ENCODE results near the gene TPM4. TPM values are rescaled to one million over a fixed set of nuclear protein-coding genes. Genes with fewer than 3 reads are reported as not detected.
A peak's percentile ranks its signal among the peaks of the same experiment; 100 is the strongest.
"Not testable (repeated sequence)": the region's sequence is repeated elsewhere in the genome, so short reads cannot be mapped to it uniquely, and the experiment has no call there.

The TPM4 gene
- polyA plus RNA-seq, 2 donors, result 350 to 439 TPM

GRCh38 chr19:16076958-16077611, 790 bp downstream of the TPM4 start:
- WGBS, 2 donors, result 0 to 1% methylated on average over 47 to 56 of the region's 56 CpGs
- Histone ChIP-seq H3K36me3 (ENCODE audit: control insufficient read depth in 2 of 2, insufficient read depth in 2 of 2, low read length in 1 of 2) (peaks cover 2 to 12% of the 10 kb centered on the region in 2 donors), H3K27ac (ENCODE audit: low read depth in 2 of 2, low read length in 1 of 2) (peak overlapping the region; percentile 97 to 98), H3K9me3 (ENCODE audit: control insufficient read depth in 2 of 2, insufficient read depth in 1 of 2, low read depth in 1 of 2, low read length in 1 of 2) (no peaks in the 10 kb centered on the region), H3K4me3 (ENCODE audit: low read depth in 1 of 2, low read length in 2 of 2) (peak overlapping the region; percentile 81 to 88), H3K4me1 (ENCODE audit: control insufficient read depth in 2 of 2, insufficient read depth in 2 of 2, low read length in 1 of 2) (peaks cover 0 to 4% of the 10 kb centered on the region in 2 donors), H3K27me3 (ENCODE audit: control insufficient read depth in 1 of 2, insufficient read depth in 2 of 2, low read length in 2 of 2) (no peaks in the 10 kb centered on the region)

DNA sequence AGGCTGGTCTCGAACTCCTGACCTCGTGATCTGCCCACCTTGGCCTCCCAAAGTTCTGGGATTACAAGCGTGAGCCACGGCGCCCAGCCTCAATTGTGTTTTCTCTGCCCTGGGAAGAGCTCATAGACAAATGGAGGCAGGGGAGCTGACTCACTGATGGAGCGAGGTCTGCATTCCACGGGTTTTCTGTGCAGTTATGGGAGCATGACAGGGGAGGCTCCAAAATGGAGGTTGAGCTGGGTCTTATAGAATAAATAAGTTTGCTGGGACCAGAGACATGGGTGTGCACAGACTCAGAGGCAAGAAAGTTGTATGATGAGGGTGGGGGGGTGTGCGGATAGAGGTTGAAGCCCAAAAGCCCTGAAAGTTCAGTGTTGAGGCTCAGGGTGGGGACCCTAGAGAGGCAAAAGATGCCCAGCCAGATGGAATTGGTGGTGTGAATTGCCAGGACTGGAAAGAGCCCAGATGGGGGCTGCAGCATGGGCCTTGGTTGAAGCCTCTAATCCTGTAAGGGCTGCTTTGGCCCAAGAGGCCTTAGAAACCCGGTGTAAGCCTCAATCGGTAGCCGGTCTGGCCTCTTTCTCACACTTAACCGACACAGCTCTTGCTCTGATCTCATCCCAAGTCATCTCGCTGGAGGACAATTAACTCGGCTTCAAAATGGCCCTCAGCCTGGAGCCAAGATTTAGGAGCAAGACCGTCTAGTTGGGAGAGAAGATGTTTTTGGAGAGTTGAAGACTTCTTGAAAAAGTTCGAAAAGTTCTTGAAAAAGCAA, 1.9 kb downstream of the TPM4 start:
- Histone ChIP-seq H3K27ac (ENCODE audit: low read depth in 2 of 2, low read length in 1 of 2) (peak overlapping the region; percentile 97 to 98), H3K9me3 (ENCODE audit: control insufficient read depth in 2 of 2, insufficient read depth in 1 of 2, low read depth in 1 of 2, low read length in 1 of 2) (no peaks in the 10 kb centered on the region), H3K4me3 (ENCODE audit: low read depth in 1 of 2, low read length in 2 of 2) (peak overlapping the region; percentile 25 to 88), H3K36me3 (ENCODE audit: control insufficient read depth in 2 of 2, insufficient read depth in 2 of 2, low read length in 1 of 2) (peaks cover 2 to 14% of the 10 kb centered on the region in 2 donors), H3K4me1 (ENCODE audit: control insufficient read depth in 2 of 2, insufficient read depth in 2 of 2, low read length in 1 of 2) (peaks cover 0 to 4% of the 10 kb centered on the region in 2 donors), H3K27me3 (ENCODE audit: control insufficient read depth in 1 of 2, insufficient read depth in 2 of 2, low read length in 2 of 2) (no peaks in the 10 kb centered on the region)
- 13 to 21% methylated on average over 16 of the region's 16 CpGs for WGBS, 2 donors

DNA sequence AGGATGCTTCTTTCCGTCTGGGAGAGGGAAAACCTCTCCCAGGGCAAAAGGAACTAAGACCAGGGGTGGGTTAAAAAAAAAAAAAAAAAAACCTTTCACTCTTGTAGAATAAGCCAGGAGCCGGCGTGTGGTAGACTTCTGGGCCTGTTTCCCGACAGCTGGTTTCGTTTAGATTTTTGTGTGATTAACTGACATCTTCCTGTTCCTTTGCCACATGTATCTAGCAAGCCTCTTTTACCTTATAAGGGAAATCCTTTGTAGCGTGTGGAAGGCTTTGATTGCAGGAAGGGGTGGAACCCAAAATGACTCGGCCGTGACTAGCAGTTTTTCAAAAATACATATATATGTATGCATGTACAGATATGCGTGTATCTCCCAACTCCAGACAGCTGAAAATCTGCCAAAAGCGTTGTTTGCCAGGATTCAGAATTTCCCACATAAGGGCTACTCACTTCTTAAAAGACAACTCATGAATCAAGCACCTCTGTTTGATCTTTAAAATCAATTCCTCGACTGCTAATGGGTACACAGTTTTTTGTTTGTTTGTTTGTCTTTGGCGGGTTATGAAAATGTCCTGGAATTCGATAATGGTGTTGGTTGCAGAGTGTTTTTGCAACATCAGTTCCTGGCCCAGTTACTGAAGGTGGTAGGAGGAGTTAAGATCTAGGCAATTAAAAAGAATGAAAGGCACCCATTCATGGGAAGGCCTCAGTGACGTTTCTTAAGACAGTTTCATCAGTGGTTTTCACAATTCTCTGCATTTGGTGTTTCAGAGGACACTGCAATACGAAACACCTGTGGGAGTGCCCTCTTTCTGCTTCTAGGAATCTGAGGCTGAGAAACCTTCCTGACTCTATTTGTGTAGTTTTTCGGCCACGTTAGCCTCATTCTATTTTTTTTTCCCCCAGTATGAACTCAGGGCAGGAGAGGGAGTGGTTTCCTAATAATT, 2.7 kb downstream of the TPM4 start:
- WGBS, 2 donors, result 3 to 6% methylated on average over 17 of the region's 17 CpGs
- peaks cover 2 to 19% of the 10 kb centered on the region in 2 donors for H3K36me3 ChIP-seq (ENCODE audit: control insufficient read depth in 2 of 2, insufficient read depth in 2 of 2, low read length in 1 of 2)
- peak overlapping the region; percentile 97 to 98 for H3K27ac ChIP-seq (ENCODE audit: low read depth in 2 of 2, low read length in 1 of 2)
- no peaks in the 10 kb centered on the region for H3K9me3 ChIP-seq (ENCODE audit: control insufficient read depth in 2 of 2, insufficient read depth in 1 of 2, low read depth in 1 of 2, low read length in 1 of 2)
- no peaks in the 10 kb centered on the region for H3K27me3 ChIP-seq (ENCODE audit: control insufficient read depth in 1 of 2, insufficient read depth in 2 of 2, low read length in 2 of 2)
- H3K4me3 ChIP-seq (ENCODE audit: low read depth in 1 of 2, low read length in 2 of 2), result peak overlapping the region in 1 of 2 donors; percentile 88
- peaks cover 0 to 4% of the 10 kb centered on the region in 2 donors for H3K4me1 ChIP-seq (ENCODE audit: control insufficient read depth in 2 of 2, insufficient read depth in 2 of 2, low read length in 1 of 2)

GRCh38 chr19:16084067-16084685, 7.9 kb downstream of the TPM4 start:
- Histone ChIP-seq H3K27ac (ENCODE audit: low read depth in 2 of 2, low read length in 1 of 2) (peak overlapping the region in 1 of 2 donors; percentile 38), H3K4me1 (ENCODE audit: control insufficient read depth in 2 of 2, insufficient read depth in 2 of 2, low read length in 1 of 2) (peaks cover 0 to 6% of the 10 kb centered on the region in 2 donors), H3K4me3 (ENCODE audit: low read depth in 1 of 2, low read length in 2 of 2) (no peak overlapping the region), H3K9me3 (ENCODE audit: control insufficient read depth in 2 of 2, insufficient read depth in 1 of 2, low read depth in 1 of 2, low read length in 1 of 2) (no peaks in the 10 kb centered on the region), H3K27me3 (ENCODE audit: control insufficient read depth in 1 of 2, insufficient read depth in 2 of 2, low read length in 2 of 2) (no peaks in the 10 kb centered on the region), H3K36me3 (ENCODE audit: control insufficient read depth in 2 of 2, insufficient read depth in 2 of 2, low read length in 1 of 2) (peaks cover 10 to 52% of the 10 kb centered on the region in 2 donors)
- WGBS, 2 donors, result 85 to 89% methylated on average over 11 of the region's 11 CpGs

- Histone ChIP-seq H3K4me3 (ENCODE audit: low read depth in 1 of 2, low read length in 2 of 2) (no peak overlapping the region), H3K36me3 (ENCODE audit: control insufficient read depth in 2 of 2, insufficient read depth in 2 of 2, low read length in 1 of 2) (peaks cover 10 to 57% of the 10 kb centered on the region in 2 donors), H3K9me3 (ENCODE audit: control insufficient read depth in 2 of 2, insufficient read depth in 1 of 2, low read depth in 1 of 2, low read length in 1 of 2) (no peaks in the 10 kb centered on the region), H3K4me1 (ENCODE audit: control insufficient read depth in 2 of 2, insufficient read depth in 2 of 2, low read length in 1 of 2) (peaks cover 0 to 6% of the 10 kb centered on the region in 2 donors), H3K27ac (ENCODE audit: low read depth in 2 of 2, low read length in 1 of 2) (peak overlapping the region in 1 of 2 donors; percentile 17), H3K27me3 (ENCODE audit: control insufficient read depth in 1 of 2, insufficient read depth in 2 of 2, low read length in 2 of 2) (no peaks in the 10 kb centered on the region)
- 63 to 68% methylated on average over 6 of the region's 6 CpGs for WGBS, 2 donors
Observed at GRCh38 chr19:16085115-16085514, 8.8 kb downstream of the TPM4 start.

- H3K4me1 ChIP-seq (ENCODE audit: control insufficient read depth in 2 of 2, insufficient read depth in 2 of 2, low read length in 1 of 2); H3K27ac ChIP-seq (ENCODE audit: low read depth in 2 of 2, low read length in 1 of 2); H3K27me3 ChIP-seq (ENCODE audit: control insufficient read depth in 1 of 2, insufficient read depth in 2 of 2, low read length in 2 of 2); H3K9me3 ChIP-seq (ENCODE audit: control insufficient read depth in 2 of 2, insufficient read depth in 1 of 2, low read depth in 1 of 2, low read length in 1 of 2); H3K4me3 ChIP-seq (ENCODE audit: low read depth in 1 of 2, low read length in 2 of 2): not testable (repeated sequence)
- peaks cover 14 to 63% of the 10 kb centered on the region in 2 donors for H3K36me3 ChIP-seq (ENCODE audit: control insufficient read depth in 2 of 2, insufficient read depth in 2 of 2, low read length in 1 of 2)
- WGBS, 2 donors, result 75 to 77% methylated on average over 11 of the region's 11 CpGs
Observed at GRCh38 chr19:16087404-16087803, 11.1 kb downstream of the TPM4 start.

DNA sequence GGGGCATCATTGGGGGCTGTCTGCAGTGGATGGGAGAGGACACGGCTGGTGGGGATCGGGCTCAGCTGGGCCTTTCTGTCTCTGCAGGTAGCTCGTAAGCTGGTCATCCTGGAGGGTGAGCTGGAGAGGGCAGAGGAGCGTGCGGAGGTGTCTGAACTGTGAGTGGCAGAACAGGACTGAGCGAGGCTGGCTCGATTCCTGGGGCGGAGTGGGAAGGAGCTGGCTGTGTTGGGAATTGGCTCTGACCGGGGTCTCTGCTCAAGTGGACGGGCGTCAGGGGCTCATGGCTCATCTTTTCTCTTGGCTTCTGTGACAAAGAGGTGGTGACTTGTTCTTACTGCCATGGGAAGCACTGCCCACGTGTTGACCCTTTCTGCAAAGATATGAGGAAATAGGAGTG, 11.6 kb downstream of the TPM4 start:
- no peaks in the 10 kb centered on the region for H3K27me3 ChIP-seq (ENCODE audit: control insufficient read depth in 1 of 2, insufficient read depth in 2 of 2, low read length in 2 of 2)
- H3K9me3 ChIP-seq (ENCODE audit: control insufficient read depth in 2 of 2, insufficient read depth in 1 of 2, low read depth in 1 of 2, low read length in 1 of 2), result no peaks in the 10 kb centered on the region
- H3K36me3 ChIP-seq (ENCODE audit: control insufficient read depth in 2 of 2, insufficient read depth in 2 of 2, low read length in 1 of 2), result peaks cover 14 to 67% of the 10 kb centered on the region in 2 donors
- WGBS, 2 donors, result 43 to 58% methylated on average over 12 of the region's 12 CpGs
- H3K4me1 ChIP-seq (ENCODE audit: control insufficient read depth in 2 of 2, insufficient read depth in 2 of 2, low read length in 1 of 2), result peaks cover 0 to 6% of the 10 kb centered on the region in 2 donors
- H3K4me3 ChIP-seq (ENCODE audit: low read depth in 1 of 2, low read length in 2 of 2), result no peak overlapping the region
- peak overlapping the region; percentile 65 to 80 for H3K27ac ChIP-seq (ENCODE audit: low read depth in 2 of 2, low read length in 1 of 2)

DNA sequence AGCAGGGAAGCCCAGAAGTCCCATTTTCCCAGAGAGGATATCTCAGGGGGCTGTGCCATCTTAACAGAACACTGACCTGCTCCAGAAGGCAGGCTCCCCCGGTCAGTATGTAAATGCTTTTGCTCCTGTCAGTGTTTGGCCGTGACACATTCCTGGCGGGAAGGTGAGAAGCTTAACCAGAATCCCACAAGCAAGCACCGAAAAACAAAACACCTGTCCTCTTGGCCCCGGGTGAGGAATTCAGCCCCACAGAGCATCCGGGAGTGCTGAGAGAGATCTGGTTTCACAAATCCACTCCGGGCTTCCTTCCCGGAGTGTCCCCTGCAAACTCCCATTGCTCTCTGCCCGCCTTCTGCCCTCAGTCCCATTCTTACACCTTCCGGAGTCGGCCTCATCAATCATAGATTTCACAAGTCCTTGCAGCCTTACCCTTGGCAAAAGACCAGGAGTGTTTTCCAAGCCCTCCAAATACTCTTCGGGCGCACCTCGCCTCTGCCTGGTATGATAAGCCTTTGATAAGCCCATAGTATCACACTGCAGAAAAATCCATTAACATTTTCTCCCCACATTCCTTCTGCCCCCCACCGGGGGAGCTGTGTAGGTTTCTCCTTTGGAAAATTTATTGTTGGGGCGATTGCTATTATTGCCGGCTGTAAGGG, 12.2 kb downstream of the TPM4 start:
- 40 to 41% methylated on average over 17 of the region's 17 CpGs for WGBS, 2 donors
- Histone ChIP-seq H3K36me3 (ENCODE audit: control insufficient read depth in 2 of 2, insufficient read depth in 2 of 2, low read length in 1 of 2) (peaks cover 17 to 68% of the 10 kb centered on the region in 2 donors), H3K27ac (ENCODE audit: low read depth in 2 of 2, low read length in 1 of 2) (peak overlapping the region; percentile 65 to 80), H3K4me3 (ENCODE audit: low read depth in 1 of 2, low read length in 2 of 2) (no peak overlapping the region), H3K9me3 (ENCODE audit: control insufficient read depth in 2 of 2, insufficient read depth in 1 of 2, low read depth in 1 of 2, low read length in 1 of 2) (no peaks in the 10 kb centered on the region), H3K4me1 (ENCODE audit: control insufficient read depth in 2 of 2, insufficient read depth in 2 of 2, low read length in 1 of 2) (peaks cover 0 to 6% of the 10 kb centered on the region in 2 donors), H3K27me3 (ENCODE audit: control insufficient read depth in 1 of 2, insufficient read depth in 2 of 2, low read length in 2 of 2) (no peaks in the 10 kb centered on the region)

Measured in esophagus (tissue), 2 donors.